Kidney tubule cell (primary cell): ENCODE measurements around the gene ZNF319.

Experiments
- DNase-seq: peaks from one replicate; pipeline ENCODE4 v3.0.0-alpha.2; 2018; ENCODE audit warnings: low spot score

The ZNF319 gene

DNA sequence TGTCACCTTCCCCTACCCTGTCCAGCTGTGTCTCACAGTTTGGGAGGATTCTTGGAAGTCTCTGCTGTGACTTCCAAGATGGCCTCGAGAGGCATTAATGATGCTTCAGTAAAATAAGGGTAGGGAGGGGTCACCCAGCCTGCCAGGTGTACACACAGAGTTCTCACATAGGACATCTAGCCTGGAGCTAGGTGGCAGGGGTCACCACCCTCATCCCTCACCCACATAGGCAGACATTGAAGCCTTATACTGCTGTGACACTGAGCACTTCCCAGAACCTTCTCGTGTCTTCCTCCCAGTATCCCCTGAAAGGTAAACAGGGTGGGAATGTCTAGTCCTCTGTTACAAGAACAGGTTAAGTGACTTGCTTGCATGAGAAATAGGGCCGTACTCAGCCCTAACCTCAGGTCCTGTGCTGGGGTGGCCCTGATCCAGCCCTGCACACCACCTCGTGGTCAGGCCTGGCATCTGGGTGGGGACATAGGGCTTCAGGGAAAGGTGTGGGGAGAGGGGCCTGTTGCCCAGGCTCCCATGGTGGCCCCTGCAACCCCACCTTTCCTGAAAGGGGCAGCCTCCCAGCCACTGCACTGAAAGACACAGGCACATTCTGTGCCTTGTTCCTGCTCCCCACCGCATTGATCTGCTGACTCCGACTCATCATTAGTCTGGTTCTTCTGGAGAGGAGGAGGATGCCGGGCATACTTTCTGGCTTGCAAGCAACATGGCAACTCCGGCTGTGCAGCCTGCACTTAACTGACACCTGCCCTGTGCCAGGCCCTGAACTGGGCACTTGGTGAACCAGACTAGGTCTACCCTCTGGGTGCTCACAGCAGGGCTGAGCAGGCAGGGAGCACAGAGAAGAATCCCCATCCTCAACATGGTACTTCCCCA lies 21.4 kb upstream of the ZNF319 start:
- peak; percentile 84 for DNase-seq

GRCh38 chr16:58020628-58021521 lies 20.4 kb upstream of the ZNF319 start:
- DNase-seq = peak; percentile 59

DNA sequence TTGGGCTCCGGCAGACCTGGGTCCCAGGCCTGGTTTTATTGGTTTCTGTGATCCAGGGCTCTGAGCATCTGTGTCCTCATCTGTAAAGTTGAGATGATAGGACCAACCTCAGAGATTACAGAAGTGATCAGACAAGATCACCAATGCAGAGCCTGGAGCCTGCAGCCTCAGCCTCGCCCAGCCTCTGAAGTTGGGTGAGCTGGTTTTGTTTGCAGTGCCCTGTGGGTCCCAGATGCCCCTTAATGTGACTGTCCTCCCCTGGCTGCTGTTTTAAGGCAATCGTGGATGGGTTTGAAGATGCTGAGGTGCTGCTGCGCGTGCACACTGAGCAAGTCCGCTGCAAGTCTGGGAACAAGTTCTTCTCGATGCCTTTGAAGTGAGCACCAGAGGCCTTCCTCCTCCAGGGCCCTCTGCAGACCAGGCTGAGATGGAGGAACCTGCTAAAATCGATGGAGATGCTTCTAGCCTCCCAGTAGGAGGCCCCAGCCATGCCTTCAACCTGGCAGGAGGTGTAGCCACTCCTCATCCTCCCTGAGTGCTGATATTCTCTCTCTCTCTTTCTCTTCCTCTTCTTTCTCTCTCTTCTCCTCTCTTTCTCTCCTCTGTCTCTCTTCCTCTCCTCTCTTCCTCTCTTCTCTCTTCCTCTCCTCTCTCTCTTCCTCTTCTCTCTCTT lies 19.5 kb upstream of the ZNF319 start:
- DNase-seq = no peak

DNA sequence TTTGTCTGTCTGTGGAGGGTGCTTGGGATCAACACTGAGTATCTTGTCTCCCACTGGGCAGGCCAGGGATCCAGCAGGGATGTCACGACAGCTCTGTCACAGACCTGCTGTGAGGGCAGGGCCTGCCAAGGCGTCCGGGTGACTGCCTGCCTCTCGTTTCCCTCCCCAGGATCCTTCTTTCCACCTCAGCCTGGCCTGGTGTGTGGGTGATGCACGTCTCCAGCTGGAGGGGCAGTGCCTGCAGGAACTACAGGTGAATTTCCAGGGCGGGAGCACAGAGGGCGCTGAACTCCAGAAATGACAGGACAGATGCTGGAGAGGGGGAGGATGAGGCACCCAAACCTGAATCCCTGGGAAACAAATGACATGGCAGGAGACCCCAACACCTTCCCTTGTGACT lies 18.3 kb upstream of the ZNF319 start:
- no peak for DNase-seq

GRCh38 chr16:58016840-58017446 lies 16.5 kb upstream of the ZNF319 start:
- DNase-seq = no peak

- no peak for DNase-seq
These were observed 12.9 kb upstream of the ZNF319 start for GRCh38 chr16:58013201-58013956.

DNA sequence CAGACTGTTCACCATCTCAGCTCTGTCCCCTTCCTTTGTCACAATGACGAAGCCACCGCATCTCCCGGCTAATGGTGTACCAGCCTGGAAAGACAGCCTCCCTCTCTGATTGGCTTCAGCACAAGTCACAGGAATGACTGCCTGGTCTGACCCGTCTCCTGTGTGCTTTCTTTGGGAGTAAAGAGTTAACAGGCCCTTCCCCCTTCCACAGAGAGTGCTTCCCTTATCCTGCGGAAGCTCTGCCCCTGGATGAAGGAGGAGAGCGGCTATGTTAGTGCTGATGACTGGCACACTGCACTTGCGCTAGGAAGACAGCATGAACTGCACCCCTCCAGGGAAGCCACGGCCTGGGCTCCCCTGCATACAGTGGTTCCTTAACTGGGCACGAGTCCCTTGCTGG lies 12.0 kb upstream of the ZNF319 start:
- no peak for DNase-seq

DNA sequence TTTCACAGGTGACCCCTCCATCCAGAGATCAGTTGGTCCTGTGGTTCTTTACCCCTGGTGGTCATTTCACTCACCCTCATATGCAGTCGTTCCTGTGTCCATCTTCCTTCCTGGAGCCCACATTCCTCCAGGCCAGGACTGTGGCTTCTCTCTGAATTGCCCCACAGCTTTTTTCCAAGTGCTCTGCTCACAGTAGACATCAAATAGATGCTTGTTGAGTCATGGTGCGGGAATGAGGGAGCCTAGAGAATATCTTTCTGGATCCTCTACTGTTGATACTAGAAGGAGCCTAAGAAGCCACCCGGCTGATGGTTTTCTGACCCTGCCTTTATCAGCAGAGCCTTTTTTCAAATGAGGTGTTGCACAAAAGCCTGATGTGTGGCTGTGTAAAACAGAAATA lies 11.2 kb upstream of the ZNF319 start:
- peak; percentile 69 for DNase-seq

- no peak for DNase-seq
These were observed 10.4 kb upstream of the ZNF319 start for GRCh38 chr16:58010886-58011285.

- no peak for DNase-seq
These were observed 9.5 kb upstream of the ZNF319 start for GRCh38 chr16:58009856-58010416.

GRCh38 chr16:58004736-58005135 lies 4.3 kb upstream of the ZNF319 start:
- DNase-seq = peak; percentile 77

DNA sequence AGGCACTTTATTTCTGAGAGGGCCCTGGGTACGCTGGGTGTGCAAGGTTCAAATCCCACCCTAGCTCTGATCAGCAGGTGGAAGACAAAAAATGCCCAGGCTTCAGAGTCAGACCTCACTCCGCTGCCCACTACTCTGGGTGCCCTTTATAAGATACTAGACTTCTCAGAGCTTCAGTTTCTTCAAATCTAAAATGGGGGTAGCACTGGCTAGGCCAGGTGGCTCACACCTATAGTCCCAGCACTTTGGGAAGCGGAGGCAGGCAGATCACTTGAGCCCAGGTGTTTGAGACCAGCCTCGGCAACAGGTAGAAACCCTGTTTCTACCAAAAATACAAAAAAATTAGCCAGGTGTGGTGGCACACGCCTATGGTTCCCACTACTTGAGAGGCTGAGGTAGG lies 2.5 kb upstream of the ZNF319 start:
- DNase-seq = no peak

GRCh38 chr16:58002416-58002800 lies 1.9 kb upstream of the ZNF319 start:
- no peak for DNase-seq

DNA sequence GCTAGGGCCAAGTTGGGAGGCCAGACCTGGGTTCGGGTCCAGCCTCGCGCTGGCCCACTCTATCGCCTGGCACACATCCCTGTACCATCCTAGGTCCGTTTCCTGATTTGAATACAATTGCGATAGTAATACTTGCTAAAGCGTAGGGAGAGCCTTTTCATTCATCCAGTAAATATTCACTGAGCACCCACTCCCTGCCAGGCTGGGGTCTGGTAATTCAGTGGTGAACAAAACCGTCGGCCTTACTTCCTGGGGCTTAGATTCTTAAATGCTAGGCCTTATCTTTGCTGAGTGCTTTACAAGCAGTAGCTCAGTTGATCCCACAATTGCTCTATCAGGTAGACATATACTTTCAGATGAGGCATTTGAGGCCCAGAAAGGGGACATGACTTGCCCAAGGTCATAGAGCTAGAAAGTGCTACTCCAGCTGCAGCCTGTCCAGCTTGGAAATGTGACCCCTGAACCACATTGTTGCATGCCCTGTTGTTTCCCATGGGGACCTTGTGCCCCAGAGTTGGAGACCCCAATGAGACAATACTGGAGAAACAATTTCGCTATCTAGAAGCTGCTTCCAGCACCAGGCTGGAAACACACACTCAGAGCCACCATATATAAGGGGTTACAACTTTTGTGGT lies 1.4 kb upstream of the ZNF319 start:
- DNase-seq = peak; percentile 20

- peak; percentile 92 for DNase-seq
These were observed 519 bp upstream of the ZNF319 start, which contains the start of gene USB1 for GRCh38 chr16:58000706-58001676. TSS of gene USB1 (plus strand) at chr16:58001407. CDS start at chr16:58001484, 77 bp downstream.

GRCh38 chr16:57999366-57999970 lies 1.0 kb downstream of the ZNF319 start:
- peak; percentile 52 for DNase-seq

DNA sequence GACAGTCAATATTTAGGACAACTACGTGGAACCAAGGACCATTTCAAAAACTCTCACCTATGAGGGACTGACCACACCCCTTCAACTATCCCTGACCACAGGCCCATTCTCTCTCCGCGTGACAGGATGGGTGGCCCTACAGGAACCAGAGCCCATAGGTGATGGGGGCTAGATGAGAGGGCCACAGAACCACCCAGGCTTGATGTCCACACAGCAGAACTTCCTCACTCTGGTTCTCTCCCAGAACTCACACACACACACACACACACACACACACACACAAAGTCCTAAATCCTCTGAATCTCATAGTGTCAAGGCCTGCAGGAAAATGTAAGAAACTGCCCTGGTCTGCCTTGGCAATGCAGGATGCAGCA lies 1.5 kb downstream of the ZNF319 start:
- no peak for DNase-seq

GRCh38 chr16:57998486-57998885 lies 2.0 kb downstream of the ZNF319 start:
- DNase-seq = peak; percentile 69
